Fibroblast of gingiva (primary cell): ENCODE data around the gene PIP4K2C.

Experiments
- DNase-seq: peaks from one replicate; pipeline ENCODE4 v3.0.0-alpha.2; 2011; ENCODE audit warnings: low read depth

Gene PIP4K2C

DNA sequence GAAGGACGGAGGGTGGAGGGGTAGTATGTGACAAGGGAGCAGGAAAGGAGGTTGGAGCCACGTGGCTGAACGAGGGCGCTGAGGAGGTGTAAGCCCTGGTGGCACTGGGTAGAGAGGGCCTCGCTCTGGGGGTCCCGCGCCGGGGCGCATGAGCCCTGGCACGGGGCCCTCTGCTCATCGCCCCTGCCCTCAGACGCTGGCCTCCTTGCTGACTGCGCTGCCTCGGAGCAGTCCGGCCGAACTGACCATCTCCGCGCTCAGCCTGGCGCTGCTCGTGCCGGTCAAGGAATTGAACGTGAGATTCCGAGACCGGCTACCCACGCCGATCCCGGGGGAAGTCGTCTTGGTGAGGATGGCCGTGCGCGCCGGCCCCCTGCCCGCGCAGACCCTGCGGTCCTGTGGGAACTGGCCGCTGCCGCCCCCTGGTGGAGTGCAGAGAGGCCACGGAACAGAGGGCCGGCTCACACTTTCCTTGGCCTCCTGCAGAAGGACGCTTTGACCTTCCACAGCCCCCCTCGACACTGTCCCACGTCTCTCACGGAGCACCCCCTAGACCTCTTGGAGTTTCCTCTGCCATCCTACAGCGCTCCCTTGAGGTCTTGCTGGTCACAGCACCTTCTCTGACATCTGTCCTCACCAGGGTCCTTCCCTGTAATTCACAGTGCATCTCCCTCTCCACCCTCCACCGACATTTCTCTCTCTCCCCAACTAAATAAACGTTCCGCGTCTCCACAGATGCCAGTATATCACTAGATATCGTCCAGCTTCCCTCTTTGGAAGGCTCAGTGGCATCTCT, 30.7 kb downstream of the PIP4K2C start:
- DNase-seq: no peak

DNA sequence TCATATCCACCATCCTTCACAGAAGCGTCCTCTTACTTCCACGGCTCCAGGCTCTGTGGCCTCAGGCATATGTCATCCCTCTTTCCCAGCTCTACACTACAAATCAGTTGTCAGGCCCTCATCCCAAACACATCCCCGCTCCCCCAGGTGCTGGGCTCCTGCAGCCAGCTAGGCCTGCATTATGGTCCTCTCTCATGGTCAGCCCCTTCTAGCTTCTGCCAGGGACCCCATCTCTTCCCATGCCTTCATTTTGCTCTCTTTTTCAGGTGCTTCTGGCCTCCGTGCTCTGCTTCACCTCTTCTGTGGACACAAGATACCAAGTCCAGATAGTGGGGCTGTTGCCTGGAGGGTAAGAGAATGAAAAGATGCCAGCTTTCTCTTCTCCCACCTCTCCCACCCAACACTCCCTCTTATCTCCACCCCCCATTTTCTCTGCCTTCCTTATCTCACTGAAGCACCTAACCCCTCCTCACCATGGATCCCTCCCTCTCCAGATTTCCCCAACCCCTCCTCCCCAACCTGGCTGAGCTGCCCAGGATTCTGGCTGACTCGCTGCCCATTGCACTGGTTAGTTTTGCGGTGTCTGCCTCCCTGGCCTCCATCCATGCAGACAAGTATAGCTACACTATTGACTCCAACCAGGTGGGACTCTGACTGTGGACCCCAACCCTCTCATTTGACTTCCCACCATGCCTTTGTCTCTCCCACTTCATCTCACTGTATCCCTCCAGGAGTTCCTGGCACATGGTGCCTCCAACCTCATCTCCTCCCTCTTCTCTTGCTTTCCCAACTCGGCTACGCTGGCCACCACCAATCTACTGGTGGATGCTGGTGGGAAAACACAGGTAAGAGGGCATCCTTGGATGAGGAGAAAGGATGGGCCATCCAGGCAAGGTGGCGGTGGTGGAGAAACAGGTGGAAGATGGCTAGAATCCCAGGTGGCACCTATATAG, 31.6 kb downstream of the PIP4K2C start:
- no peak for DNase-seq

DNA sequence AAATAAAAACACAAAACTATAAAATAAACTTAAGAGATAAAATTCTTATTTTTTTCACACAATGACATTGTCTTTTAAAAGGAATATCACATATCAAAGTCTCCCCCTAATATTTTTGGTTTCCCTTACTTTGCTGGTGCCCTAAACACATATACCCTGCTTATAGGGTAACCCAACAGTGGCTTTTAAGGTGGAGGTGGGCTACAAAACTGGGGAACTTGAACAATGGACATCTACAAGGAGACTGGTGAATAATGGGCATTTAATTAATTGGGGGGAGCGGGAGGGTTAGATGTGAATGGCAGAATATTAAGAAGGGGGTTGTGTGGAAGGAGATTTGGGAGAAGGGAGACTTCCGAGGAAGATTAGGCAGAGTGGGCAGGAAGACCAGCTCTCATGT, 32.4 kb downstream of the PIP4K2C start:
- DNase-seq: no peak

DNA sequence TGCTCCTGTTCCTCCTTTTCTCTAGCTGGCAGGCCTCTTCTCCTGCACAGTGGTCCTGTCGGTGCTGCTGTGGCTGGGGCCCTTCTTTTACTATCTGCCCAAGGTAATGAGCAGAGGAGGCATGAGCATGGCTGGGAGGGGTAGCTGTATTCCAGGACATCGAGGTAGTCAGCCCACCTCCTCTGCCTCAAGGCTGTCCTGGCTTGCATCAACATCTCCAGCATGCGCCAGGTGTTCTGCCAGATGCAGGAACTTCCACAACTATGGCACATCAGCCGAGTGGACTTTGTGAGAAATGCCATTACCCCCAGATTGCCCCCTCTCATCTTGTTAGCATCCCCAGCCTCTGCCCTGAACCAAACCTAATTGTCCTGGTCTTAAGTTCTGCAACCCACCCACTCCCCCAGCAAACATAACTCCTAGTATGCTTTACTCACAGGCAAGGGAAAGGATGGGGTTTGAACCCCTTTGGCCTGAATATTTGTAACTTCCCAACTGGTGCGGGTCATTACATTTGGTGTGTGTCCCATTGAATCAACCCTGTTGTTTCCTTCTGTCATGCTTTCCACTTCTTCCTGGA, 32.9 kb downstream of the PIP4K2C start:
- no peak for DNase-seq

DNA sequence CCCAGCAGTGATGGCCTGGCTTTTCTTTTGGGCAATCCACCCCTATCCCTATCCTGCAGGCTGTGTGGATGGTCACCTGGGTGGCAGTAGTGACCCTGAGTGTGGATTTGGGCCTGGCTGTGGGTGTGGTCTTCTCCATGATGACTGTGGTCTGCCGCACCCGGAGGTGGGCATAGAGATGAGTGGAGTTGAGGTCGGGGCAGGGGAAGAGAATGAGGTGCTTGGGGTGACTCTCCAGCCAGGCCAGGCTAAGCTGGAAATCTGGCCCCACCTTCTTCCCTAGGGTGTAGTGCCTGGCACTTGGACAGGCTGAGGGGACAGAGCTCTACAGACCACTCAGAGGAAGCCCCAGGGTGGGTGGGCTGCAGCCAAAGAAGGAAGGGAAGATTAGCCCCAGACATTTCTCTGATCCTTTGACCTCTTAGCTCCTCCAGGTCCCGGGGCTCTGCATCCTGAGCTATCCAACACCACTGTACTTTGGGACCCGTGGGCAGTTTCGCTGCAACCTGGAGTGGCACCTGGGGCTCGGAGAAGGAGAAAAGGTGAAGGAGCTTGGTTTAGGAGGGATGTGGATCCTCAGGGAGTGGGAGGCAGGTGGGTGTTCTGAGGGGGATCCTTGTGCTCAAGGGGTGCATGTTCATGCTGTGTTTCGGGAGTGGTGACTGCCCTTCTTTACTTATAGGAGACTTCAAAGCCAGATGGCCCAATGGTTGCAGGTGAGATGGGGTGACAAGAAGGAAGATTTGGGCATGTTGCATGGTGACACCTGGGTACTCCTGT, 33.6 kb downstream of the PIP4K2C start:
- DNase-seq: no peak

DNA sequence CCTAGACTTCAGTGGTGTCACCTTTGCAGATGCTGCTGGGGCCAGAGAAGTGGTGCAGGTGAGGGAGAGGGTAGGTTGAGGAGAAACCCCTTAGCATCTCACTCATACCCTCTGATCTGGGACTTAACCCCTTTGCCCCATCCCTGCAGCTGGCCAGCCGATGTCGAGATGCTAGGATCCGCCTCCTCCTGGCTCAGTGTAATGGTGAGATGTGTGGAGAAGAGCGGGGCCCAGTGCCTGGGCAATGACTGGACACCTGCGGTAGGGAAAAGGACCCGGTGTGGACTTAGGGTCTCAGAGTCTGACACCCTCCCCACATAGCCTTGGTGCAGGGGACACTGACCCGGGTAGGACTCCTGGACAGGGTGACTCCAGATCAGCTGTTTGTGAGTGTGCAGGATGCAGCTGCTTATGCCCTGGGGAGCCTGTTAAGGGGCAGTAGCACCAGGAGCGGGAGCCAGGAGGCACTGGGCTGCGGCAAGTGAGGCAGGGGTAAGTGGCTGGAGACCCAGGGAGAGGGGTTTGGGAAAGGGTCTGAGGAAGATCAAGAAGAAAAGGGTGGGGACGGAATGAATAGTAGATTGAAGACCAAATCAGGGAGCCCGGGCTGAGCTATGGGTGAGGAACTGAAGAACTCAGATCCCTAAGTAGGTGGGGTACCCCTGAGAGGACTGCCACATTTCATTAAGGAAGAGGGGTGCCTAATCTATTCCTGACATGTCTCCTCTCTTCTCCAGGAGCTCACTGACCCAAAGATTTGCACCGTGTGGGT, 34.5 kb downstream of the PIP4K2C start:
- no peak for DNase-seq

DNA sequence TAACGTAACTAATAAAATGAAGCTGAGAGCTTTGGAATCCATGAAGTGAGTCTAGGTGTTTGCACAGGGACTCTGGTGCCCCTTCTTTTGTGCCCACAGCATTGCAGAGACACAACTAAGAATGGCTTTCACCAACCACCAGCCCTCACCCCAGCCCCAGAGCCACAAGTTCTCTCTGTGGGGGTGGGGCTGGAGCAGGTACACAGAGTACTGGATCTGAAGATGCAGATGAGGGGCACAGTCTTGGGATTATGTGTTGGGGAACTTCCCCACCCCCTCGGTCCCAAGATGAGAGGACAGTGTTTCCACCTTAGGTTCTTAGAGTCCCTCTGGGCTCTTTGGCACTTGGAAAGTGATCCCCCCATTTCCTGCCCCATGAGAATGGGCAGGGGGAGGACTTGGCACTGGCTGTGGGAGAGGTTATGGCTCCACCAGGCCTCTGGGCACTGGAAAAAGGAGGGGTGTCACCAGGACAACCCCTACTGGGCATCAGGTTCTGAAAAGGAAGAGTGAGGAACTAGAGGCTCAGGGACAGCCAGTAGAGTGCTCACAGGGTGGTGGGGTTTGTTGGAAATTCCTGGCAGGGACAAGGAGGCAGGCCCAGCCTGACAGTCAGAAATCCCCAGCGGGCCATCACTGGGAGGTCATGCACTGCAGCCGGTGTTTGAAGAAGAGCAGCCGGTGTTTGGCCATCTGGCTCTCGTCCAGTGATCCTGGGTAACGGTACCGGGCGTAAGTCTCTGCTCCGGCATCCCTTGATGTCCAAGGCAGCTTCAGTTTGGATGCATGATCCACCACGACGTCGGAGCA, 35.3 kb downstream of the PIP4K2C start:
- DNase-seq: no peak

DNA sequence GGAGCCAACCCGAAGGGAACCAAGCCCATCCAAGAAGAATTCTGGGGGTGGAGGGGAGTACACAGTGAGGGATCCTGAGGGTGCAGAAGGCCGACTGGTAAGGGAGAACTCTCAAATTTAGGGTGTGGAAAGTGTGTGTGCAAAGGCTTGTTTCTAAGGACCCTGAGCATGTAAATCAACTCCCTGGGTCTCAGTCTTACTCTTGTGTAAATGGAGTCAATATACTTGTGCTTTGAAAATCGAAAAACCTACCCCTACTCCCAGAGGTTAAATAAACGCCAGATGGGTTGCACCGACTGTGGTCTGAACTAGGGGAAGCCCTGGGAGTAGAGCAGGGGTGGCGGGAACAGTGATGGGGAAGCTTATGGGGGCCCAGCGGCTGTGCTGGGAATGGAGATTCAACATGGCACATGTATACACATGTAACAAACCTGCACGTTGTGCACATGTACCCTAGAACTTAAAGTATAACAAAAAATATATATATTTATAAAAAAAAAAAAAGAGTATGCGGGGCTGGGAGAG, 36.0 kb downstream of the PIP4K2C start:
- no peak for DNase-seq

DNA sequence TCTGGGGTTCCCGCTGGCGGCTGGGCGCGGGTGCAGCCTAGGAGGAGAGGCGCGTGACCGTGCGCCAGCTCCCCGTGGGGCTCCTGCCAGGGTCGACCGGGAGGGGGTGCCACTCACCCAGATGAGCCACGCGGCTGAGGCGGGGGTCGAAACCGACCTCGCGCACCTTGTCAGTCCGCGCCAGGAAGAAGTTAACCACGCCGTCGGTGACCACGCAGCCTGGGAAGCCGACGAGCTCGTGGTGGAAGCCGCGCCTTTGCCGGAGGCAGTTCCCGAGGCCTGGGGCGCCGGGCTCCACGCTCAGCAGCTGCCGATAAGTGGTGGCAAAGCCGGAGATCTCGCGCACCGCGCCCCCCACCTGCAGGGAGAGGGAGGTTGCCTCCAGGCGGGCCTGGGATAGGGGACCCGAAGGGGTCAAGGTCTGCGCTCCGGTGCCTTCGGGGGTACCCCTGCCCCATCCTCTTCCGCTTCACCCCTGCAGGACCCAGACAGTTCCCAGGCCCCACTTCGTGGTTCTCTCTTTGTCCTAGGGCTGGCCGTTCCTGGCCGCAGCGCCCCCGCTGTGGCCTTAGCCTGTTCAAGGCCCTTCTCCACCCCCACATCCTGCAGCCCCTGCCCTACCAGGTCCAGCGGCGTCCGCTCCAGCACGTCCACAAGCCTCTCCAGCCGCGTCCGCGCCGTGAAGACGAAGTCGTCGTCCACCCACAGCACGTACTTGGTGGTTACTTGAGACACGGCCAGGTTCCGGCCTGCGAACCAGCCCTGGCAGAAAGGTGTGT, 36.7 kb downstream of the PIP4K2C start:
- DNase-seq: no peak

DNA sequence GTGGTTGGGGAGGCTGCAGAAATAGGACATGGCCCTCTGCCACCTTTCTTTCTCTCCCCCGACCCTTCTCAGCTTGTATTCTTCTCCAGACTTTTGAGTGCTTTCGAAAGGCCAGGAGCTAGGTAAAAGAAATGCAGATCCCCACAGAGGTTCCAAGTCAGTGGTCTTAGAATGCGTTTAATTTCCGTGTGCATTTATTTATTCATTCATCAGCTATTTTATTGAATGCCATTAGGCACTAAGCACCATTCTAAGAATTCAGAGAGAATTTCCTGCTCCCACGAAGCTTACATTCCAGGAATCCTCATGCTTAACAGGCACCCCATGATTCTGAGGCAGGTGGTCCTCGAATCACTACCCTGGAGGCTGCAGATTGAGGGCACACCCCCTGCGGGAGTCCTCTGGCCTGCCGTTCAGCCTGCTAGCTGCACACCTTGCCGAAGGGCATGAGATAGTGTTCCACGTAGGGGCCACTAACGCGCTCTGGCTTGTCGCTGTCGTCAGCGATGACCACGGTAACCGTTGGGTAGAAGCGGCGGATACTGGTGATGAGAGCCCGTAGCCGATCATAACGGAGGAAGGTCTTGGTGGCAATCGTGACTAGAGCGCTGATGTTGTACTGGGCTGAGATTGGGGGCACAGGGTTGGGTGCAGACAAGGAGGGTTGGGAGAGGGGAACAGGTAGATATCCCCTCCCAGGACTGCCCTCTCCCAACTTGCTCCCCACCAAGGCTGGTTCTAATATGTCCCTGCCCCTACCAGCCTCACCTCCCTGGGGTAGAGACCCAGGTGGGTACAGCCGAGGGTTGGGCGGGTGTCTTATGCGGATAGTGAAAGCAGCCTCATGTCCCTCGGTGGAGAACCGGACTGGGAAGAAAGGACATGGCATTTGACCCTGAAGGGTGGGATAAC, 37.5 kb downstream of the PIP4K2C start:
- no peak for DNase-seq

DNA sequence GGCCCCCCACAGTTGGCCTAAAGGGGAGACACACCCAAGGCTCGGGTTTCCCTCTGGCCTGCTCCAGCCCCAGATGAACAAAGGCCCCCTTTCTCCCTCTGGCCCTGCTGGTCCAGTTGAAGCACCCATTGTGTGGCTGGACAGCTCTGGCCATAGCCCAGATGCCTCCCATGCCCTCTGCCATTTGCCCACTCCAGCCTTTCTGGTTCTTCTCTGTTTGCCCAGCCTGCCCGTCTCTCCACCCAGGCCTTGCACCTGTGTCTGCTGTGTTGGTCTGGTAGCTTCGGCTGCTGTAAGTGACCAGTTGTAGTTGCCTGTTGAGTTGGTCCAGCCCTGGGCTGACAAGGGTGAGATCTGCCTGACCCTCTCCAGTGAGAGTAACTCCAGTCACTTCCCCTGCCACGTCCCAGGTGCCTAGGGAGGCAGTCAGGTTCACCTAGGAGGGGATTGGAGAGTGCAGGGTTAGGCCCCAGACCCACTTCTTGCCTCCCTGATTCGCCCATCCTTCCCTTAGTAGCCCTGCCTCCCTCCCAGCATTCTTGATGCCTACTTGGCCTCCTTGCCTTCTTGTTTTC, 39.0 kb downstream of the PIP4K2C start:
- DNase-seq: no peak

DNA sequence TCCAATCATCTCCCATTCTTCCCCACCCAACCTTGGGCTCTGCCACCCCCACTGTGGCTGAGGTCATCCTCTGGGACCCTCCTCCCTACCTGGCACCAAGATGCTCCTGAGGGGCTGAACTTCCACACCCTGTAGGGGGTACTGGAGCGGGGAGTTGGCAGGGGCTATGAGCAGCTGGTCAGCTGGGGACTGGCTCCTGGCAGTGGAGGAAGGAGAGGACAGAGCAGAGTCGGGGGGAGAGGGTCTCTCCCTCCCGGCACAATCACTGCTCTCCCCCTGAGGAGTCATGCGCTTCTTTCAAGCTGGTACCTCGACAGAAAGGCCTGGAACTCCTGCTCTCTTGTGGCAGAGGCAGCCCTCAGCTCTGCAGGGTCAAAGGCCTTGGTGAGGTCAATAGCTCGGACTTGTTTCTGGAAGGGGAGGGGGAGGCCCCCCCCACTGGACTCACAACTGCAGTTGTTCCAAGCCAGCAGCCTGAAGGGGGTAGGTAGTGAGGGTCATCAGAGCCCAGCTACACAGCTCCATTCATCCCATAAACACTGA, 40.0 kb downstream of the PIP4K2C start:
- DNase-seq: no peak

DNA sequence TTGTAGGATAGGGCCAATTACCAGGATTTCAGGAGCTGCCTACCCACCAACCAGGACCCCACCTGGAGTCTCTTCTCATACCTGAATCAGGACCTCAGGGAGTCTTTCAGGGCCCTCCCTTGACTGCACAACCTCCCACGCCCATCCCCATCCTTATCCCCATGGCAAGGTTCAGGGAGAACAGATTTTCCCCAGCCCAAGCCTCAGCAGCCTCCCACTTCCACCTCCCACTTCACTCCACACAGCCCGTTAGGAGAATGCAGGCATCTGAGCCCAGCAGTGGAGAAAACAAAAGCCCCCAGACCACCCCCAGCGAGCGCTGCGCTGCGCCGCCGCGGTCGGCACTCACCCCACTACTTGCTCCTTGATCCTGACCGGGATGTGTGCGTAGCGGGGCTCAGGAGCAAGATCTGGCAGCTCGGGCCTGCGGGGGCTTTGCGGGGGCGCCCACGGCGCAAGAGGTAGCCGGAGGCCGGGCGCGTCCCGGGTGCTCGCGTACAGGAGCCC, 40.6 kb downstream of the PIP4K2C start:
- DNase-seq: no peak

DNA sequence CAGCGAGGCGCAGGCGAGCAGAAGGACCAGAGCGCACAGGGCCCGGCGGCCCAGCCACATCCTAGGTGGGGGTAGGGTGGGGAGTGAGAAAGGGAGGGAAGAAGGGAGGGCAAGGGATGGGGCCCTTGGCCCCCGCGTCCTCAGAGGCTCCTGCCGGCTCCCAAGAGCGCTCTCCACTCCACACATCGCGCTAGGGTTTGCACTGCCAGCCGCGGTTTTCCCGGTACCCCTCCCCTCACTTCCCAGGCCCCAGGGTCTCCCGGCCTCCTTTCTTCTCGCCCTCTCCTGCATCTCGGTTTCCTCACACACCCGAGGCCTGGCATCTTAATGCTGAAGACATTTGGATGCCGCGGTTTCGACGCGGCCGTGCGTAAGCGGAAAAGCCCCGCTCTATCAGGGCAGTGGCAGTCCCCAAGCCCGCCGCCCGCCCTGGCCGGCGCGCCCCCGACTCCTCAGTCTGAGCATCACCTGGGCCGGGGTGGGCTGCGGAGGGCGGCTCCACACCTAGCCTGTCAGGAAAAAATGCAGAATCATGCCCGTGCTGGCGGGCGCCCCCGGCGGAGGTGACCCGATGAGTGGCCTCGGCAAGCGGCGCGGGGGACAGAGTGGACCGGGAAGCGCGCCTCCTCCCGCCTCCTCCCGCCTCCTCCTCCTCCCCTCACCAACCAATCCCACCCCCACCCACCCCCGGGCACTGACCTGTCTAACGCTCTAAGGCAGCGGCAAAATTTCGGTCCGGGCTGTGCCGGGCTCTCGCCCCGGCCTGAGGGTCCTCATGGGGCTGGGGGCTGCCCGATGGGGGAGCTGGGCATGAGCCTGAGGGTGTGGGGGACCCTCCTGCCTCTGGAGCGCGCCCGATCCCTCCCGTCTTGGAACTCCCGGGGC, 41.3 kb downstream of the PIP4K2C start:
- DNase-seq: no peak

DNA sequence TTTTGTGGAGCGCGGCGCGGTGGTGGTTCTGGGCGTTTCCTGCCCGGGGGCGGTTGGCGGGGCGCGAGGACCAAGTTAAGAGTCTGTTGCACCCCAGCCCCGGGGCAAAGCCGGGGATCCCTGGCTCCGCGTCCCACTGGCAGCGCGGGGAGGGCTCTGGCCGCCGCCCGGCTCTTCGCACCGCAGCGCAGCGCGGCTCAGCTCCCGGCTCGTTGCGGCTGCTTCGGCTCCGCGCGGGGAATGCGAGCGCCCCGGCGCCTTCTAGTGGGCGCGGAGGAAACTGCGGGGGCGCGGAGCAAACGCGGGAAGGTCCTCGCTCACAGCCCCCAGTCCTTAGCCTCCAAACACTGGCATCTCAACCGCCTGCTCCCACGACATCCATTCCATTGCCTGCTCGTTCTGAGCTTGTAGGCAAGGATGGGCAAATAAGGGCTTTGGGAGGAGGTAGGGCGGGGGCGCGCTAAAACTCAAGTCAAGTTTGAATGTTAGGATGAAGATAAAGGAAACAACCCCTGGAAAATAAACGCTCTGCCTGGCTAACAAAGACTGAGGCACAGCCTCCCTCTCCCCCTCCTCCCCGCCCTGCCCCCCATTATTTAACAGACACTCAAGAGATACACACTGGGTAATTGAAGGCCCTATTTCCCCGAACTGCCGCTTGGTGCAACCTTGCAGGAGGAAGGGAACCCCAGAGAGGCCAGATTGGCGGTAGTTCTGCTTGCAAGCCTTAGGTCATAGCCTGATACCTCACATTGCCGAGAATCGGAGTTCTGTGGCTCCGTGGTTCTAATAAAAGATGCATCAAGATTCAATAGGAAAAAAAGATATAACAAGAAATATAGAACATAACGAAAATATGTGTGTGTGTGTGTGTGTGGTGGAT, 42.2 kb downstream of the PIP4K2C start, which contains the start of gene B4GALNT1:
Gene B4GALNT1, minus strand, starts transcription at position 244 of the 883 bp plus-strand sequence. CDS start 1,069 bp downstream, outside the sequence.
- DNase-seq: peak; percentile 38
